ENCODE data around the gene CCSER1.

DNA sequence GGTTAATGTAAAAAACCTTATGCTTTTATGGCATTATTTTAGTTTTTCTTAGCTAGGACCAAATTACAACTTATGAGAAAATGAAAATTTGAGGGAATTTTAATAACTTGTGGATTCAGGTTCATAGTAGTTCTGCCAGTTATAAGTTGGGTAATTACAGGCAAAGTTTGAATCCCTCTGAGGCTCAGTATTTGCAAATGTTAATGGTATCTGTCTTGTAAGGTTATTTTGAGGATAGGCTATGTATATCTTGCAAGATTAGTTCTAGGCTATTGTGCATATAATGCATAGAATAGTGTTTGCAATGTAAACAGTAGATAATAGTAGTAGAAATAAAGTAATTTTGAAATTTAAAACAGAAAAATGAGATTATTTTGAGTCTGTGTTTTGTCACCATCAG, 44.7 kb upstream of the CCSER1 start:
- TF ChIP-seq, protein P1, sequence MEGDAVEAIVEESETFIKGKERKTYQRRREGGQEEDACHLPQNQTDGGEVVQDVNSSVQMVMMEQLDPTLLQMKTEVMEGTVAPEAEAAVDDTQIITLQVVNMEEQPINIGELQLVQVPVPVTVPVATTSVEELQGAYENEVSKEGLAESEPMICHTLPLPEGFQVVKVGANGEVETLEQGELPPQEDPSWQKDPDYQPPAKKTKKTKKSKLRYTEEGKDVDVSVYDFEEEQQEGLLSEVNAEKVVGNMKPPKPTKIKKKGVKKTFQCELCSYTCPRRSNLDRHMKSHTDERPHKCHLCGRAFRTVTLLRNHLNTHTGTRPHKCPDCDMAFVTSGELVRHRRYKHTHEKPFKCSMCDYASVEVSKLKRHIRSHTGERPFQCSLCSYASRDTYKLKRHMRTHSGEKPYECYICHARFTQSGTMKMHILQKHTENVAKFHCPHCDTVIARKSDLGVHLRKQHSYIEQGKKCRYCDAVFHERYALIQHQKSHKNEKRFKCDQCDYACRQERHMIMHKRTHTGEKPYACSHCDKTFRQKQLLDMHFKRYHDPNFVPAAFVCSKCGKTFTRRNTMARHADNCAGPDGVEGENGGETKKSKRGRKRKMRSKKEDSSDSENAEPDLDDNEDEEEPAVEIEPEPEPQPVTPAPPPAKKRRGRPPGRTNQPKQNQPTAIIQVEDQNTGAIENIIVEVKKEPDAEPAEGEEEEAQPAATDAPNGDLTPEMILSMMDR (IDR thresholded peaks at IDR 0.05) = no peak
- TF ChIP-seq POLR2A (IDR thresholded peaks at IDR 0.05) (no peak), EP300 (IDR thresholded peaks at IDR 0.05; ENCODE audit: low read depth) (no peak)
